HG02840 (cell line): ENCODE measurements around the gene KRT79.

Source experiments
- ATAC-seq: cut with Tn5 transposase; IDR thresholded peaks from one replicate; pipeline ENCODE4 v1.9.1; 2021; ENCODE audit warnings: mild to moderate bottlenecking, moderate library complexity, moderate number of reproducible peaks; ENCODE audit not compliant: unreplicated experiment, low FRiP score

KRT79 gene

GRCh38 chr12:52821071-52821730, 12.9 kb downstream of the KRT79 start:
- ATAC-seq: no peak

DNA sequence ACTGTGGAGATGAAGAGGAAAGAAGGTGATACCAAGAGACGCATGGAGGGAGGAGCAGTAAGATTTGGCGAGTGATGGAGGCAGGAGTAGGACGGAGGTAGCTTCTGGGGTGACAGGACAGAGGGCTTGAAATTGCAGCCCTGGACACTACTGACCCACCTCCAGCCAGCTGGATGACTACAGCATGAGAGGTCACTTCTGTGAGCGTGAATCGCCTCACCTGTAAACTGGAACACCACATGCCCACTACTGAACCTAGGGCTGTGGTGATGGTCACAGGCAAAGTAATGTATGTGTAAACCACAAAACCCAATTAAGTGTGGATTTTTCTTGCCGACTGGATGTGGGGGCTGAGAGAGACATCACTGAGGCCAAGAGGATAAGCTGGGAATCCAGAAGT, 13.6 kb downstream of the KRT79 start:
- ATAC-seq: no peak

GRCh38 chr12:52819731-52820510, 14.2 kb downstream of the KRT79 start:
- no peak for ATAC-seq

GRCh38 chr12:52818887-52819420, 15.2 kb downstream of the KRT79 start:
- ATAC-seq: no peak

DNA sequence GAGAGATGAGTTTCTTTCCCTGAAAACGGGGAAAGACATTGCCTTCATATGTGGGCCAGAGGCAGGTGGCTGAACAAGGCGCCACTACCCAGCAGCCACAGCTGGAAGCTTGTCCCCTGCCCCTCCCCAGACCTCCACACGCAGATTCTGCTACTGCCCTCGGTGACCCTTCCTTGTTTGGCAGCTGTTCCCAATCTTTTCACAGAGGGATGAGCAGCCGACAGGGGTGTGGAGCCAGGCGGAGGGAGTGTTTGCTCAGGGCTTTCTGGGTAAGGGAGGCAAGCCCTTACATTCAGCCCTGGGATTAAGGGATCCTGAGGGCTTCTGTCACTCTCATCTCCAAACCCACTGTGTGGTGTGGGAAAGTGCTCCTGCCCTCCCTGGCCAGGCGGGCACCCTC, 15.7 kb downstream of the KRT79 start:
- no peak for ATAC-seq

GRCh38 chr12:52817699-52818238, 16.3 kb downstream of the KRT79 start:
- ATAC-seq: no peak

GRCh38 chr12:52817003-52817698, 17.0 kb downstream of the KRT79 start:
- ATAC-seq: no peak

GRCh38 chr12:52815676-52816588, 18.2 kb downstream of the KRT79 start:
- ATAC-seq: no peak

DNA sequence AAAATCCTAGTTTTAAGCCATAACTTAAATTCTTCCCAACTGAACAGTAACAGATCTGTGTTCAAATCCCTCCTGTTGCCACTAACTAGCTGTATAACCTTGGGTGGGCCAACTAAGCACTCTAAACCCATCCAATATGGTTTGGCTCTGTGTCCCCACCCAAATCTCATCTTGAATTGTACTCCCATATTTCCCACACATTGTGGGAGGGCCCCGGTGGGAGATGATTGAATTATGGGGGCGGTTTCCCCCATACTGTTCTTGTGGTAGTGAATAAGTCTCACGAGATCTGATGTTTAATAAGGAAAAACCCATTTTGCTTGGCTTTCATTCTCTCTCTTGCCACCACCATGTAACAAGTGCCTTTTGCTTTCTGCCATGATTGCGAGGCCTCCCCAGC, 18.9 kb downstream of the KRT79 start:
- no peak for ATAC-seq

DNA sequence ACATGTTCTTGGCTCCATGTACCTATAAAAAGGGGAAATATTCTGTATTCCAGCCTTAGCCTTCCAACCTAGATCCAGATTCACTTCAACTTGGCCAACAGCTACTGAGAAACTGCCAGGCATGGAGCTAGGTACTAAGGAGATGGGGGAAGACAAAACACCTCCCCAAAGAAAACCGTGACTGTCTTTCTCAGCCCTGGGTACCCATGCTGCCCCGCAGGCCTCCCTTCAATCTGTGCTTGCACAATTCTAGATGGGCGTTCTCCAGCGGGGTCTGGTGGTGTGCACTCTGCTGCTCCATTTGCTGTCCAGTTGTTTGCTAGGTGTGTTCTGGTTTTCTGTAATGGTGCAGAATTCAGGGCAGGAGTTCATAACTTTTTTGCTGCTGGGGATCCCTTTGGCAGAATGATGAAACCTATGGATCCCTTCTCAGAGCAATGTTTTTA, 19.4 kb downstream of the KRT79 start:
- no peak for ATAC-seq

DNA sequence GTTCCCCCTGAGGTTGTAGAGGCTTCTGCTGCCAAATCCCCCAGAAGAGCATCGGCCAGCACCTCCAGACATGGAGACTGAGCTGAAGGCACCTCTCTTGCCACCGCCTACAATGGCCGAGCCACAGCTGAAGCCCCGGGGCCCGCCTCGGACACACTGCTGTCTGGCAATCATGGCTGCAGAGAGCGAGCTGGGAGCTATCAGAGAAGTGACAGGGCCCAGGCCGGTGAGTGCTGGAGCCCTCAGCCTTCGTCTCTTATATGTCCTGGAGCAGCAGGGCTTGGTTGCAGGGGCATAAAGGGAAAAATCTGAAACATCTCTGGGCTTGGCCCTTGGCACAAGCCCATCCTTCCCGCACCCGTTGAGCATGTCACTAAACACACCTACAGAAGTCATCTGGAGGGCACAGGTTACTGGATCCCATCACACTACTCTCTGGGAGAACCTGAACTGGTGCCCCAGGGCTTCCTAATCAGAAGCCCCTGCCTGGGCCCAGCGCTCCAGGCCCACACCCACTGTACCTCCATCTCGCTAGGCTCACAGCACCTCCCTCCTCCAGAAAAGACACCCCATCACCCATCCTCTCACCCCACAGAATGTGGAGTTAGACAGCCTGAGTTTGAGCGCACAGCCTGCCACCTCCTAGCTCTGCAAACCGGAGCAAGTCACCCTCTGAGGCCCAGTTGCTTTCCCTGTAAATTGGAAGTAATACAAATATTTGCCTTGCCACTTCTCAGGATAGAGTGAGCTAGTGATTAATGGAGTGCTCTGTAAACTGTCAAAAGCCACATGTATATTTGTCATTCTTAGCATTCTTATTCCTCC, 20.0 kb downstream of the KRT79 start, which contains the start of gene KRT4:
Gene KRT4 (minus strand): TSS at position 232 of the 825 bp plus-strand sequence. CDS start 58 bp downstream, at position 174.
- no peak for ATAC-seq

- ATAC-seq: no peak
Observed at GRCh38 chr12:52813203-52813819, 20.8 kb downstream of the KRT79 start.

GRCh38 chr12:52812749-52813148, 21.4 kb downstream of the KRT79 start:
- ATAC-seq: no peak

- ATAC-seq: no peak
Observed at GRCh38 chr12:52812073-52812400, 22.1 kb downstream of the KRT79 start.

GRCh38 chr12:52811191-52812072, 22.7 kb downstream of the KRT79 start:
- ATAC-seq: no peak

DNA sequence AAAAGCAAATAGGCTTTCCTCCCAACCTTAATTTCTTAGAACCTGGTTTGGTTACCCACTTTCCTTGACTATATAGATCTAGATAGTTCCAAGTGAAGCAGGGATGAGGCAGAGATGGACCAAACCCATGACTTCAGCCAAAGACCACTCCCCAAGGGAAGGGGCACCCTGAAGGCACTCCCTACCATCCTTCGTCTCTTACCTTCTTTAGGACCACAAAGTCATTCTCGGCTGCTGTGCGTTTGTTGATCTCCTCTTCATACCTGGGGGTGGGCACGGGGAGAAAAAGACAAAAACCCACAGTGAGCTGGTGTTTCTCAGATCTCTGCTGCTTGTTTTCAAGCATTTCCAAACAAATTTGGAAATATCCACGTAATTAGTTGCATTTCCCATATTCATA, 23.6 kb downstream of the KRT79 start:
- ATAC-seq: no peak

GRCh38 chr12:52809166-52809565, 24.9 kb downstream of the KRT79 start:
- no peak for ATAC-seq
